CD8-positive, alpha-beta memory T cell (primary cell): ENCODE measurements around the gene CNTNAP1. TPM values are rescaled to one million over a fixed set of nuclear protein-coding genes. Genes with fewer than 3 reads are reported as not detected.

ENCODE experiments used
- CTCF ChIA-PET: fragments of 350-600 bp; sonication (Branson Sonifier 250); formaldehyde crosslinking; loops from one replicate; lab custom pipeline; 2021; ENCODE audit warnings: antibody characterized with exemption; lab: Charles Lee
- POLR2A ChIA-PET: fragments of 350-600 bp; sonication (Branson Sonifier 250); formaldehyde crosslinking; loops from one replicate; lab custom pipeline; 2021; ENCODE audit warnings: antibody characterized with exemption; lab: Charles Lee
- DNase-seq, 5 donors: peaks; one replicate each; pipeline versions ENCODE4 v3.0.0 to v3.0.0-alpha.2; 2020 to 2022; ENCODE audit warnings: mixed read lengths in 1 of 5
- H3K27ac ChIP-seq: one replicate; pipeline ENCODE4 v1.7.0; 2013; ENCODE audit warnings: low read depth, mild to moderate bottlenecking, low read length, moderate library complexity
- H3K27me3 ChIP-seq: 2 replicates; pipeline ENCODE4 v1.7.0; 2013; ENCODE audit warnings: low read length, mild to moderate bottlenecking; ENCODE audit not compliant: insufficient read depth, poor library complexity, severe bottlenecking
- H3K36me3 ChIP-seq: 2 replicates; pipeline ENCODE4 v1.7.0; 2013; ENCODE audit warnings: mild to moderate bottlenecking, low read length, moderate library complexity; ENCODE audit not compliant: insufficient read depth
- H3K4me1 ChIP-seq: 2 replicates; pipeline ENCODE4 v1.7.0; 2013; ENCODE audit warnings: mild to moderate bottlenecking, low read length, moderate library complexity; ENCODE audit not compliant: insufficient read depth
- H3K4me3 ChIP-seq: 2 replicates; pipeline ENCODE4 v1.7.0; 2013; ENCODE audit warnings: mild to moderate bottlenecking, low read length
- H3K9me3 ChIP-seq: 2 replicates; pipeline ENCODE4 v1.7.0; 2013; ENCODE audit warnings: mild to moderate bottlenecking, low read length
- H3K27ac Mint-ChIP-seq, 8 donors: one replicate each; pipeline ENCODE4 v1.8.0; 2020 to 2021; ENCODE audit warnings: mixed read lengths in 8 of 8, mild to moderate bottlenecking in 6 of 8, inconsistent platforms in 3 of 8, moderate library complexity in 3 of 8
- H3K27me3 Mint-ChIP-seq, 2 donors: one replicate each; pipeline ENCODE4 v1.8.0; 2020 to 2021; ENCODE audit warnings: mixed read lengths in 2 of 2, mild to moderate bottlenecking in 1 of 2, moderate library complexity in 1 of 2
- H3K36me3 Mint-ChIP-seq, 3 donors: one replicate each; pipeline ENCODE4 v1.8.0; 2020 to 2021; ENCODE audit warnings: mixed read lengths in 3 of 3, inconsistent platforms in 1 of 3, mild to moderate bottlenecking in 1 of 3
- H3K4me1 Mint-ChIP-seq, 3 donors: one replicate each; pipeline ENCODE4 v1.8.0; 2020 to 2021; ENCODE audit warnings: mixed read lengths in 3 of 3, inconsistent platforms in 1 of 3, mild to moderate bottlenecking in 1 of 3
- H3K4me3 Mint-ChIP-seq, 7 donors: one replicate each; pipeline ENCODE4 v1.8.0; 2020 to 2021; ENCODE audit warnings: mixed read lengths in 7 of 7, mild to moderate bottlenecking in 6 of 7, moderate library complexity in 4 of 7, inconsistent platforms in 2 of 7
- H3K9me3 Mint-ChIP-seq, 5 donors: one replicate each; pipeline ENCODE4 v1.8.0; 2020 to 2022; ENCODE audit warnings: mixed read lengths in 5 of 5, mild to moderate bottlenecking in 3 of 5, moderate library complexity in 2 of 5, inconsistent platforms in 1 of 5
- polyA plus RNA-seq: library from polyadenylated mRNA; unstranded; fragments of 300-500 nt; fragmentation: Illumina TruSeq; gene quantifications from one replicate; pipeline ENCODE4 v1.2.3, GENCODE V29; 2021
- total RNA-seq, 2 experiments: library from RNA; stranded (reverse); gene quantifications; one replicate each; pipeline ENCODE4 v1.2.3, GENCODE V29; 2021

Gene CNTNAP1
- total RNA-seq = 1 to 10 TPM; 1.2 to 1.7 TPM
- 1.1 TPM for polyA plus RNA-seq

DNA sequence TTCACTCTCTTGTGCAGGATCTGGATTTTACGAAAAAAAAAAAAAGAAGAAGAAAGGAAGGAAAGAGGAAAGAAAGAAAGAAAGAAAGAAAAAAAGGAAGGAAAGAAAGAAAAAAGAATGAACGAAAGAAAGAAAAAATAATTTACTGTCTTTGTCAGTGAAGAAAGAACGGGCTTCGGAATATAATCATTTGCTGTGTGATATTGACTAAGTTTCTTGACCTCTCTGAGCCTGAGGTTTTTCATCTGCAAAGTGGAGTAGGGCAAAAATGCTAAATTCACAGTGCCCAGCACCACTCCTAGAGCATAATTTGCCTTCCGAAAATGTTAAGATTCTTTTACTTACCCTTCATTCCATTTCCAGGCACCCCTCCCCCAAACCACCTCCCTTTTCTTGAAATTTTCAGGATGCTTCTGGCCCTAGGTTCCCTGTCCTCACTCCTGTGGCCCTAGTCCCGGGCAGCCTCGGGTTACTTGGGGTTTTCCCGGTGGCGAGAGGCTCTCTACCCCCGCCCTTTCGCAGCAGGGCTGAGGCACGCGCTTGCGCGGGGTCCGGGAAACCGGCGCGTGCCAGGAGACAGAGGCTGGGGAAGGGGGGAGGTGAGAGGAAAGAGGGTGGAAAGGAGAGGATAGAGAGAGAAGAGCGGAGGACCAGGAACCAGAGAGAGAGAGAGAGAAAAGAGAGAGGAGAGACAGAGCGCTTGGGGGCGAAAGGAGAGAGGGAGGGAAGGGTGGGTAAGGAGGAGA is at the start of gene CNTNAP1:
Gene CNTNAP1, plus strand, starts transcription at position 556 of the 746 bp plus-strand sequence. CDS start 299 bp downstream, outside the sequence.
- H3K27me3 ChIP-seq = peaks cover 20% of the 10 kb centered on the region
- peak within 1 kb of the TSS; percentile 71 to 88 (median 75) for H3K4me3 Mint-ChIP-seq
- H3K9me3 ChIP-seq = no peaks in the 10 kb centered on the region
- H3K4me1 Mint-ChIP-seq = peaks cover 41 to 61% (median 54%) of the 10 kb centered on the region in 3 donors
- H3K36me3 Mint-ChIP-seq = no peaks in the 10 kb centered on the region
- peak within 1 kb of the TSS; percentile 41 for H3K4me3 ChIP-seq
- ChIA-PET CTCF (interaction anchor here (1.3 to 1.9 kb wide), 2 partner anchors 8 to 104 kb away, joined by 6 to 7 read pairs; no protein-coding TSS in a partner anchor), POLR2A (no interaction called here)
- H3K27ac Mint-ChIP-seq = peak within 1 kb of the TSS in 4 of 8 donors; percentile 52 to 69 (median 59)
- peaks cover 51% of the 10 kb centered on the region for H3K4me1 ChIP-seq
- H3K36me3 ChIP-seq = no peaks in the 10 kb centered on the region
- DNase-seq = no peak
- H3K27ac ChIP-seq = no peak within 1 kb of the TSS
- H3K9me3 Mint-ChIP-seq = no peaks in the 10 kb centered on the region
- H3K27me3 Mint-ChIP-seq = peaks cover 22 to 31% of the 10 kb centered on the region in 2 donors

- no peaks in the 10 kb centered on the region for H3K36me3 ChIP-seq
- ChIA-PET CTCF (interaction anchor here (0.5 kb wide), 1 partner anchor 90 kb away, joined by 3 read pairs; no protein-coding TSS in a partner anchor), POLR2A (no interaction called here)
- Mint-ChIP-seq H3K36me3 (peaks cover 0 to 1% (median 0%) of the 10 kb centered on the region in 3 donors), H3K4me1 (no peaks in the 10 kb centered on the region), H3K9me3 (no peaks in the 10 kb centered on the region), H3K27me3 (no peaks in the 10 kb centered on the region), H3K27ac (no peak overlapping the region), H3K4me3 (no peak overlapping the region)
- H3K4me1 ChIP-seq = no peaks in the 10 kb centered on the region
- H3K27me3 ChIP-seq = no peaks in the 10 kb centered on the region
- H3K4me3 ChIP-seq = no peak overlapping the region
- H3K9me3 ChIP-seq = no peaks in the 10 kb centered on the region
- DNase-seq = no peak
- no peak overlapping the region for H3K27ac ChIP-seq
Measured at GRCh38 chr17:42632949-42633444, 49.3 kb upstream of the CNTNAP1 start.

- POLR2A ChIA-PET = no interaction called here
Measured at GRCh38 chr17:42639525-42640113, 42.7 kb upstream of the CNTNAP1 start.

GRCh38 chr17:42640121-42640520 is 42.2 kb upstream of the CNTNAP1 start:
- H3K9me3 ChIP-seq = no peaks in the 10 kb centered on the region
- no peaks in the 10 kb centered on the region for H3K36me3 ChIP-seq
- H3K27ac ChIP-seq = no peak overlapping the region
- no peaks in the 10 kb centered on the region for H3K9me3 Mint-ChIP-seq
- H3K27me3 Mint-ChIP-seq = peaks cover 5 to 12% of the 10 kb centered on the region in 2 donors
- no peaks in the 10 kb centered on the region for H3K4me1 ChIP-seq
- H3K27me3 ChIP-seq = no peaks in the 10 kb centered on the region
- CTCF ChIA-PET = interaction anchor here (0.9 kb wide), 1 partner anchor 21 kb away, joined by 4 read pairs; no protein-coding TSS in a partner anchor
- POLR2A ChIA-PET = no interaction called here
- DNase-seq = no peak
- H3K27ac Mint-ChIP-seq = no peak overlapping the region
- no peaks in the 10 kb centered on the region for H3K36me3 Mint-ChIP-seq
- H3K4me1 Mint-ChIP-seq = no peaks in the 10 kb centered on the region
- no peak overlapping the region for H3K4me3 Mint-ChIP-seq
- no peak overlapping the region for H3K4me3 ChIP-seq

More at GRCh38 chr17:42639525-42640113, 42.7 kb upstream of the CNTNAP1 start:
- peaks cover 5 to 12% of the 10 kb centered on the region in 2 donors for H3K27me3 Mint-ChIP-seq
- Histone ChIP-seq H3K4me3 (no peak overlapping the region), H3K27me3 (no peaks in the 10 kb centered on the region), H3K36me3 (no peaks in the 10 kb centered on the region), H3K4me1 (no peaks in the 10 kb centered on the region), H3K27ac (no peak overlapping the region), H3K9me3 (no peaks in the 10 kb centered on the region)
- CTCF ChIA-PET = interaction anchor here (0.9 kb wide), 1 partner anchor 22 kb away, joined by 4 read pairs; no protein-coding TSS in a partner anchor
- H3K27ac Mint-ChIP-seq = no peak overlapping the region
- no peaks in the 10 kb centered on the region for H3K4me1 Mint-ChIP-seq
- no peak overlapping the region for H3K4me3 Mint-ChIP-seq
- no peak for DNase-seq
- no peaks in the 10 kb centered on the region for H3K36me3 Mint-ChIP-seq
- H3K9me3 Mint-ChIP-seq = no peaks in the 10 kb centered on the region

GRCh38 chr17:42642336-42642735 is 40.0 kb upstream of the CNTNAP1 start:
- POLR2A ChIA-PET = no interaction called here
- H3K27me3 Mint-ChIP-seq = peaks cover 5 to 12% of the 10 kb centered on the region in 2 donors
- no peak overlapping the region for H3K27ac ChIP-seq
- no peaks in the 10 kb centered on the region for H3K4me1 ChIP-seq
- H3K27ac Mint-ChIP-seq = no peak overlapping the region
- no peaks in the 10 kb centered on the region for H3K4me1 Mint-ChIP-seq
- no peaks in the 10 kb centered on the region for H3K36me3 Mint-ChIP-seq
- H3K9me3 ChIP-seq = no peaks in the 10 kb centered on the region
- no peaks in the 10 kb centered on the region for H3K27me3 ChIP-seq
- H3K4me3 ChIP-seq = no peak overlapping the region
- CTCF ChIA-PET = no interaction called here
- H3K4me3 Mint-ChIP-seq = no peak overlapping the region
- DNase-seq = no peak
- no peaks in the 10 kb centered on the region for H3K9me3 Mint-ChIP-seq
- H3K36me3 ChIP-seq = no peaks in the 10 kb centered on the region

- Histone ChIP-seq H3K4me3 (no peak overlapping the region), H3K27me3 (no peaks in the 10 kb centered on the region), H3K4me1 (no peaks in the 10 kb centered on the region), H3K36me3 (no peaks in the 10 kb centered on the region), H3K9me3 (no peaks in the 10 kb centered on the region), H3K27ac (no peak overlapping the region)
- CTCF ChIA-PET = no interaction called here
- H3K36me3 Mint-ChIP-seq = no peaks in the 10 kb centered on the region
- POLR2A ChIA-PET = no interaction called here
- no peak for DNase-seq
- H3K4me3 Mint-ChIP-seq = no peak overlapping the region
- no peak overlapping the region for H3K27ac Mint-ChIP-seq
- peaks cover 10 to 12% of the 10 kb centered on the region in 2 donors for H3K27me3 Mint-ChIP-seq
- peaks cover 0 to 9% (median 3%) of the 10 kb centered on the region in 3 donors for H3K4me1 Mint-ChIP-seq
- H3K9me3 Mint-ChIP-seq = no peaks in the 10 kb centered on the region
Measured at GRCh38 chr17:42647778-42648177, 34.6 kb upstream of the CNTNAP1 start.

- Mint-ChIP-seq H3K27ac (no peak overlapping the region), H3K4me1 (peaks cover 3 to 9% (median 5%) of the 10 kb centered on the region in 3 donors), H3K27me3 (peaks cover 21 to 22% of the 10 kb centered on the region in 2 donors), H3K9me3 (no peaks in the 10 kb centered on the region), H3K36me3 (peaks cover 0 to 3% (median 0%) of the 10 kb centered on the region in 3 donors), H3K4me3 (no peak overlapping the region)
- H3K4me1 ChIP-seq = no peaks in the 10 kb centered on the region
- no peaks in the 10 kb centered on the region for H3K9me3 ChIP-seq
- H3K27ac ChIP-seq = no peak overlapping the region
- ChIA-PET POLR2A (no interaction called here), CTCF (interaction anchor here (1.0 kb wide), 1 partner anchor 10 kb away, joined by 3 read pairs; no protein-coding TSS in a partner anchor)
- no peaks in the 10 kb centered on the region for H3K36me3 ChIP-seq
- H3K27me3 ChIP-seq = no peaks in the 10 kb centered on the region
- no peak overlapping the region for H3K4me3 ChIP-seq
- DNase-seq = no peak
Measured at GRCh38 chr17:42651392-42651791, 30.9 kb upstream of the CNTNAP1 start.
